HepG2 (cell line): ENCODE measurements around the gene DNAJC28. TPM values are rescaled to one million over a fixed set of nuclear protein-coding genes. Genes with fewer than 3 reads are reported as not detected.

Experiments
- ATAD3A ChIP-seq: sonication (generic); formaldehyde crosslinking; IDR thresholded peaks from 2 replicates; pipeline ENCODE4 v1.4.0; 2020; ENCODE audit warnings: missing genetic modification reagents
- ETV6 ChIP-seq: sonication (generic); formaldehyde crosslinking; conservative IDR thresholded peaks from 2 replicates; pipeline ENCODE4 v1.4.0; 2020; ENCODE audit warnings: missing genetic modification reagents
- KLF12 ChIP-seq: sonication (generic); formaldehyde crosslinking; IDR thresholded peaks from 2 replicates; pipeline ENCODE4 v1.4.0; 2020; ENCODE audit warnings: missing genetic modification reagents, borderline replicate concordance
- NRL ChIP-seq: sonication (generic); formaldehyde crosslinking; IDR thresholded peaks from 2 replicates; pipeline ENCODE4 v1.5.0; 2020; ENCODE audit warnings: missing genetic modification reagents, mild to moderate bottlenecking, moderate library complexity, borderline replicate concordance
- ONECUT2 ChIP-seq: sonication (generic); formaldehyde crosslinking; IDR thresholded peaks from 2 replicates; pipeline ENCODE4 v1.4.0; 2020; ENCODE audit warnings: missing genetic modification reagents
- RBAK ChIP-seq: sonication (generic); formaldehyde crosslinking; IDR thresholded peaks from 2 replicates; pipeline ENCODE4 v1.5.1; 2020; ENCODE audit warnings: mild to moderate bottlenecking, missing genetic modification reagents
- RXRB ChIP-seq: IDR thresholded peaks from 2 replicates; pipeline ENCODE4 v1.6.1; 2016; ENCODE audit warnings: borderline replicate concordance, missing genetic modification reagents, missing compliant biosample characterization
- SIX1 ChIP-seq: sonication (generic); formaldehyde crosslinking; IDR thresholded peaks from 2 replicates; pipeline ENCODE4 v1.4.0; 2020; ENCODE audit warnings: missing genetic modification reagents, borderline replicate concordance
- ZNF260 ChIP-seq: sonication (generic); formaldehyde crosslinking; IDR thresholded peaks from 2 replicates; pipeline ENCODE4 v1.4.0; 2020; ENCODE audit warnings: missing genetic modification reagents, low read depth, mild to moderate bottlenecking, borderline replicate concordance
- ZNF629 ChIP-seq: sonication (generic); formaldehyde crosslinking; conservative IDR thresholded peaks from 2 replicates; pipeline ENCODE4 v1.5.0; 2020; ENCODE audit warnings: missing genetic modification reagents
- ZNF652 ChIP-seq: IDR thresholded peaks from 2 replicates; pipeline ENCODE4 v1.6.1; 2016; ENCODE audit warnings: low read depth, borderline replicate concordance
- ZNF703 ChIP-seq: sonication (generic); formaldehyde crosslinking; IDR thresholded peaks from 2 replicates; pipeline ENCODE4 v1.5.1; 2020; ENCODE audit warnings: missing genetic modification reagents, mild to moderate bottlenecking, moderate library complexity, borderline replicate concordance
- ZNF790 ChIP-seq: sonication (generic); formaldehyde crosslinking; IDR thresholded peaks from 2 replicates; pipeline ENCODE4 v1.8.0; 2022; ENCODE audit warnings: missing genetic modification reagents, mild to moderate bottlenecking, borderline replicate concordance
- ZSCAN29 ChIP-seq: sonication (generic); formaldehyde crosslinking; conservative IDR thresholded peaks from 2 replicates; pipeline ENCODE4 v1.4.0; 2020; ENCODE audit warnings: mild to moderate bottlenecking, missing genetic modification reagents
- polyA plus RNA-seq, 8 experiments: library from polyadenylated mRNA; depleted of rRNA in 3 of 8; stranded (reverse) in 7 of 8; unstranded in 1 of 8; fragments of >200 nt; fragmentation: Illumina TruSeq in 4 of 8; extraction: Trizol in 4 of 8; gene quantifications; 2 replicates each; pipeline versions ENCODE4 v1.2.1 to v1.2.3, GENCODE V29; 2011 to 2016; ENCODE audit warnings: low read depth in 4 of 8, missing spikeins in 1 of 8, mixed read lengths in 1 of 8; ENCODE audit not compliant: insufficient read depth in 1 of 8
- total RNA-seq, 5 experiments: library from RNA; depleted of rRNA; stranded (reverse); fragments of >200 nt; fragmentation: Illumina TruSeq; extraction: Trizol; gene quantifications; 2 replicates each; pipeline ENCODE4 v1.2.3, GENCODE V29; 2016; ENCODE audit warnings: low read depth in 1 of 5
- TF ChIP-seq, protein P1 (sequence below): sonication (generic); formaldehyde crosslinking; IDR thresholded peaks from 2 replicates; pipeline ENCODE4 v1.9.0; 2021; ENCODE audit warnings: missing genetic modification reagents, borderline replicate concordance
- TF ChIP-seq, protein P2 (sequence below): sonication (generic); formaldehyde crosslinking; IDR thresholded peaks from 2 replicates; pipeline ENCODE4 v1.4.0; 2020; ENCODE audit warnings: mild to moderate bottlenecking, missing genetic modification reagents
- TF ChIP-seq, protein P3 (sequence below): IDR thresholded peaks from 2 replicates; pipeline ENCODE4 v1.6.1; 2016; ENCODE audit warnings: mild to moderate bottlenecking
- TF ChIP-seq, protein P4 (sequence below): fragments of 450-650 bp; IDR thresholded peaks from 2 replicates; pipeline ENCODE4 v1.6.1; 2016
- TF ChIP-seq, protein P5 (sequence below): sonication (generic); formaldehyde crosslinking; IDR thresholded peaks from 2 replicates; pipeline ENCODE4 v1.4.0; 2020; ENCODE audit warnings: missing genetic modification reagents

The DNAJC28 gene
- total and polyA plus RNA-seq, 2 of the 13 experiments (the other 11 are each of a cell fraction or from before 2014, with no cell fraction given) = 1.5 to 3.3 TPM

DNA sequence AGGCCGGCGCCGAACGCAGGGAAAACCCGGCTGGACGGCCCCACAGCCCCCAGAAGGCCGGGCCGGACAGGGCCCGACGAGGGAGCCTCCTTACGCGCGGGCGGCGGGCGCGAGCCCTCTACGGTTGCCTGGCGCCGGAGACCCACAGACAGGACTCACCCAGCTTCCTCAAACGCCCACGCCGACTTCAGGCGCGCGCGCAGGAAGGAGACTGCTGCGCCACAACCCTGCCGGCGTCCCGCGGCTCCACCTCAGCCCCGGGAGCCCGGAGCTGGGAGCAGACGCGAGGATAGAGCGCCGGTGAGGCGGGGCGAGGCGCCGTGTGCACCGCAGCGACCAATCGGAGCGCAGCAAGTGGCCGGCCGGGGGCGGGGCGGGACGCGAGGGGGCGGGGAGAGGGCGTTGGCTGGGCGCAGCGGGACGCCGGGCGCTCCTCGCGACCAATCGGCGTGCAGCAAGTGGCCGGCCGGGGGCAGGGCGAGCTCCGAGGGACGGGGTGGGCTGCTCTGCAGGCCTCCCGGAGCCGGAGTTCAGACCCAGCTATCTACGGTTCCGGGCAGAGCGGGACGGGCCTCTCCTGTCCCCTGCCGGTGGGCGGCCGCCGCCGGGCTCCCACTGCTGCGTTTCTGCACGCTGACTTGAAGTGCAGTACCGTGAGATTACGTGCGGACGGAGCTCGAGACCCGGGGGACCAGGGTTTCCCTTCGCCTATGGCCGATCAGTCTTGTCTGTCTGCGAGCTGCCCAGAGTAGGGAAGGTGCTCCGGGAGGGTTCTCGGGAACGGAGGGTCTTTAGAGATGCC is 11.6 kb downstream of the DNAJC28 start, which contains the start of gene TMEM50B (continued):
- TF ChIP-seq, protein P1, sequence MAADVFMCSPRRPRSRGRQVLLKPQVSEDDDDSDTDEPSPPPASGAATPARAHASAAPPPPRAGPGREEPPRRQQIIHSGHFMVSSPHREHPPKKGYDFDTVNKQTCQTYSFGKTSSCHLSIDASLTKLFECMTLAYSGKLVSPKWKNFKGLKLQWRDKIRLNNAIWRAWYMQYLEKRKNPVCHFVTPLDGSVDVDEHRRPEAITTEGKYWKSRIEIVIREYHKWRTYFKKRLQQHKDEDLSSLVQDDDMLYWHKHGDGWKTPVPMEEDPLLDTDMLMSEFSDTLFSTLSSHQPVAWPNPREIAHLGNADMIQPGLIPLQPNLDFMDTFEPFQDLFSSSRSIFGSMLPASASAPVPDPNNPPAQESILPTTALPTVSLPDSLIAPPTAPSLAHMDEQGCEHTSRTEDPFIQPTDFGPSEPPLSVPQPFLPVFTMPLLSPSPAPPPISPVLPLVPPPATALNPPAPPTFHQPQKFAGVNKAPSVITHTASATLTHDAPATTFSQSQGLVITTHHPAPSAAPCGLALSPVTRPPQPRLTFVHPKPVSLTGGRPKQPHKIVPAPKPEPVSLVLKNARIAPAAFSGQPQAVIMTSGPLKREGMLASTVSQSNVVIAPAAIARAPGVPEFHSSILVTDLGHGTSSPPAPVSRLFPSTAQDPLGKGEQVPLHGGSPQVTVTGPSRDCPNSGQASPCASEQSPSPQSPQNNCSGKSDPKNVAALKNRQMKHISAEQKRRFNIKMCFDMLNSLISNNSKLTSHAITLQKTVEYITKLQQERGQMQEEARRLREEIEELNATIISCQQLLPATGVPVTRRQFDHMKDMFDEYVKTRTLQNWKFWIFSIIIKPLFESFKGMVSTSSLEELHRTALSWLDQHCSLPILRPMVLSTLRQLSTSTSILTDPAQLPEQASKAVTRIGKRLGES (CRISPR knock-in tag) = peak; percentile 29; the same call in 1 of the 2 replicates
- TF ChIP-seq, protein P2, sequence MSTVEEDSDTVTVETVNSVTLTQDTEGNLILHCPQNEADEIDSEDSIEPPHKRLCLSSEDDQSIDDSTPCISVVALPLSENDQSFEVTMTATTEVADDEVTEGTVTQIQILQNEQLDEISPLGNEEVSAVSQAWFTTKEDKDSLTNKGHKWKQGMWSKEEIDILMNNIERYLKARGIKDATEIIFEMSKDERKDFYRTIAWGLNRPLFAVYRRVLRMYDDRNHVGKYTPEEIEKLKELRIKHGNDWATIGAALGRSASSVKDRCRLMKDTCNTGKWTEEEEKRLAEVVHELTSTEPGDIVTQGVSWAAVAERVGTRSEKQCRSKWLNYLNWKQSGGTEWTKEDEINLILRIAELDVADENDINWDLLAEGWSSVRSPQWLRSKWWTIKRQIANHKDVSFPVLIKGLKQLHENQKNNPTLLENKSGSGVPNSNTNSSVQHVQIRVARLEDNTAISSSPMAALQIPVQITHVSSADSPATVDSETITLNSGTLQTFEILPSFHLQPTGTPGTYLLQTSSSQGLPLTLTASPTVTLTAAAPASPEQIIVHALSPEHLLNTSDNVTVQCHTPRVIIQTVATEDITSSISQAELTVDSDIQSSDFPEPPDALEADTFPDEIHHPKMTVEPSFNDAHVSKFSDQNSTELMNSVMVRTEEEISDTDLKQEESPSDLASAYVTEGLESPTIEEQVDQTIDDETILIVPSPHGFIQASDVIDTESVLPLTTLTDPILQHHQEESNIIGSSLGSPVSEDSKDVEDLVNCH (CRISPR knock-in tag) = no peak
- TF ChIP-seq ETV6 (0 out of 2 replicates have a peak, but pooled peaks have one; percentile 33), ZNF652 (no peak), ZNF703 (CRISPR knock-in tag) (no peak), RXRB (CRISPR knock-in tag) (peak; percentile 33; the same call in 1 of the 2 replicates), ZNF790 (no peak), NRL (no peak), SIX1 (no peak), ONECUT2 (CRISPR knock-in tag) (no peak), ZNF629 (no peak), RBAK (CRISPR knock-in tag) (no peak), ZSCAN29 (CRISPR knock-in tag) (no peak), ATAD3A (CRISPR knock-in tag) (no peak), KLF12 (CRISPR knock-in tag) (no peak), ZNF260 (CRISPR knock-in tag) (no peak)
- TF ChIP-seq, protein P3, sequence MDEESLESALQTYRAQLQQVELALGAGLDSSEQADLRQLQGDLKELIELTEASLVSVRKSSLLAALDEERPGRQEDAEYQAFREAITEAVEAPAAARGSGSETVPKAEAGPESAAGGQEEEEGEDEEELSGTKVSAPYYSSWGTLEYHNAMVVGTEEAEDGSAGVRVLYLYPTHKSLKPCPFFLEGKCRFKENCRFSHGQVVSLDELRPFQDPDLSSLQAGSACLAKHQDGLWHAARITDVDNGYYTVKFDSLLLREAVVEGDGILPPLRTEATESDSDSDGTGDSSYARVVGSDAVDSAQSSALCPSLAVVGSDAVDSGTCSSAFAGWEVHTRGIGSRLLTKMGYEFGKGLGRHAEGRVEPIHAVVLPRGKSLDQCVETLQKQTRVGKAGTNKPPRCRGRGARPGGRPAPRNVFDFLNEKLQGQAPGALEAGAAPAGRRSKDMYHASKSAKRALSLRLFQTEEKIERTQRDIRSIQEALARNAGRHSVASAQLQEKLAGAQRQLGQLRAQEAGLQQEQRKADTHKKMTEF (CRISPR knock-in tag) = peak; percentile 49; the same call in 1 of the 2 replicates
- TF ChIP-seq, protein P4, sequence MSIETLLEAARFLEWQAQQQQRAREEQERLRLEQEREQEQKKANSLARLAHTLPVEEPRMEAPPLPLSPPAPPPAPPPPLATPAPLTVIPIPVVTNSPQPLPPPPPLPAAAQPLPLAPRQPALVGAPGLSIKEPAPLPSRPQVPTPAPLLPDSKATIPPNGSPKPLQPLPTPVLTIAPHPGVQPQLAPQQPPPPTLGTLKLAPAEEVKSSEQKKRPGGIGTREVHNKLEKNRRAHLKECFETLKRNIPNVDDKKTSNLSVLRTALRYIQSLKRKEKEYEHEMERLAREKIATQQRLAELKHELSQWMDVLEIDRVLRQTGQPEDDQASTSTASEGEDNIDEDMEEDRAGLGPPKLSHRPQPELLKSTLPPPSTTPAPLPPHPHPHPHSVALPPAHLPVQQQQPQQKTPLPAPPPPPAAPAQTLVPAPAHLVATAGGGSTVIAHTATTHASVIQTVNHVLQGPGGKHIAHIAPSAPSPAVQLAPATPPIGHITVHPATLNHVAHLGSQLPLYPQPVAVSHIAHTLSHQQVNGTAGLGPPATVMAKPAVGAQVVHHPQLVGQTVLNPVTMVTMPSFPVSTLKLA = no peak
- TF ChIP-seq, protein P5, sequence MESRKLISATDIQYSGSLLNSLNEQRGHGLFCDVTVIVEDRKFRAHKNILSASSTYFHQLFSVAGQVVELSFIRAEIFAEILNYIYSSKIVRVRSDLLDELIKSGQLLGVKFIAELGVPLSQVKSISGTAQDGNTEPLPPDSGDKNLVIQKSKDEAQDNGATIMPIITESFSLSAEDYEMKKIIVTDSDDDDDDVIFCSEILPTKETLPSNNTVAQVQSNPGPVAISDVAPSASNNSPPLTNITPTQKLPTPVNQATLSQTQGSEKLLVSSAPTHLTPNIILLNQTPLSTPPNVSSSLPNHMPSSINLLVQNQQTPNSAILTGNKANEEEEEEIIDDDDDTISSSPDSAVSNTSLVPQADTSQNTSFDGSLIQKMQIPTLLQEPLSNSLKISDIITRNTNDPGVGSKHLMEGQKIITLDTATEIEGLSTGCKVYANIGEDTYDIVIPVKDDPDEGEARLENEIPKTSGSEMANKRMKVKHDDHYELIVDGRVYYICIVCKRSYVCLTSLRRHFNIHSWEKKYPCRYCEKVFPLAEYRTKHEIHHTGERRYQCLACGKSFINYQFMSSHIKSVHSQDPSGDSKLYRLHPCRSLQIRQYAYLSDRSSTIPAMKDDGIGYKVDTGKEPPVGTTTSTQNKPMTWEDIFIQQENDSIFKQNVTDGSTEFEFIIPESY (CRISPR knock-in tag) = no peak
